Kidney epithelial cell (primary cell): ENCODE measurements around the gene ZFAND2B. TPM values are rescaled to one million over a fixed set of nuclear protein-coding genes. Genes with fewer than 3 reads are reported as not detected.
A peak's percentile ranks its signal among the peaks of the same experiment; 100 is the strongest.
"Not testable (repeated sequence)": the region's sequence is repeated elsewhere in the genome, so short reads cannot be mapped to it uniquely, and the experiment has no call there.

ENCODE experiments used
- DNase-seq: peaks from one replicate; pipeline ENCODE4 v3.0.0-alpha.2; 2010; ENCODE audit warnings: low read depth
- H3K27me3 ChIP-seq: 2 replicates; pipeline ENCODE4 v1.6.0; 2011; ENCODE audit warnings: low read length; ENCODE audit not compliant: control insufficient read depth, insufficient read depth
- H3K36me3 ChIP-seq: 2 replicates; pipeline ENCODE4 v1.5.1; 2011; ENCODE audit warnings: low read length; ENCODE audit not compliant: control insufficient read depth, insufficient read depth
- H3K4me3 ChIP-seq: 2 replicates; pipeline ENCODE4 v1.5.1; 2011; ENCODE audit warnings: low read depth, mild to moderate bottlenecking, control low read depth, low read length
- total RNA-seq: library from RNA; depleted of rRNA; stranded (reverse); fragments of >200 nt; gene quantifications from 2 replicates; pipeline ENCODE4 v1.2.3, GENCODE V29; 2015
- TF ChIP-seq, protein P1 (sequence below): IDR thresholded peaks from 2 replicates; pipeline ENCODE4 v1.5.1; 2011; ENCODE audit warnings: mild to moderate bottlenecking, moderate library complexity, low read length, control low read depth, inconsistent platforms; ENCODE audit not compliant: insufficient read depth, poor library complexity, severe bottlenecking

The ZFAND2B gene
- total RNA-seq, 1 donor from 2014 or later = 44.3 TPM

DNA sequence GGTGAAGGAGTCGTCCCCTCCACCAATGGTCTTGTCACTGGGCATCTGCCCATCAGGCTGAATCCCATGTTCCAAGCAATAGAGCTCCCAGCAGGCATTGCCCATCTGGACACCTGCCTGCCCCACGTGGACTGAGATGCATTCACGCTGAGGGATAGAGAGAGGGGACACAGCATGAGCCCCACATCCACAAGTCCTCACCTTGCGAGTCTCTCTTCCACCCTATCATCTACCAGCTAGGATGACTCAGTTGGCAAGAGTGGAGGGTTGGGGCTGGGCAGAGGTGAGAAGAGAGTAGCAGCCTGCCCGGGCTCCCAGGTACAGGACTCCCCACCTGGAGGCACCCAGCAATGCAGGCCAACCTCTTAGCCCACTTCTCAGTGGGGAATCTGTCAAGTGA, 45.5 kb downstream of the ZFAND2B start:
- Histone ChIP-seq H3K36me3 (no peaks in the 10 kb centered on the region), H3K27me3 (peaks cover 9% of the 10 kb centered on the region), H3K4me3 (peak overlapping the region; percentile 58)
- TF ChIP-seq, protein P1, sequence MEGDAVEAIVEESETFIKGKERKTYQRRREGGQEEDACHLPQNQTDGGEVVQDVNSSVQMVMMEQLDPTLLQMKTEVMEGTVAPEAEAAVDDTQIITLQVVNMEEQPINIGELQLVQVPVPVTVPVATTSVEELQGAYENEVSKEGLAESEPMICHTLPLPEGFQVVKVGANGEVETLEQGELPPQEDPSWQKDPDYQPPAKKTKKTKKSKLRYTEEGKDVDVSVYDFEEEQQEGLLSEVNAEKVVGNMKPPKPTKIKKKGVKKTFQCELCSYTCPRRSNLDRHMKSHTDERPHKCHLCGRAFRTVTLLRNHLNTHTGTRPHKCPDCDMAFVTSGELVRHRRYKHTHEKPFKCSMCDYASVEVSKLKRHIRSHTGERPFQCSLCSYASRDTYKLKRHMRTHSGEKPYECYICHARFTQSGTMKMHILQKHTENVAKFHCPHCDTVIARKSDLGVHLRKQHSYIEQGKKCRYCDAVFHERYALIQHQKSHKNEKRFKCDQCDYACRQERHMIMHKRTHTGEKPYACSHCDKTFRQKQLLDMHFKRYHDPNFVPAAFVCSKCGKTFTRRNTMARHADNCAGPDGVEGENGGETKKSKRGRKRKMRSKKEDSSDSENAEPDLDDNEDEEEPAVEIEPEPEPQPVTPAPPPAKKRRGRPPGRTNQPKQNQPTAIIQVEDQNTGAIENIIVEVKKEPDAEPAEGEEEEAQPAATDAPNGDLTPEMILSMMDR = no peak
- DNase-seq = no peak

DNA sequence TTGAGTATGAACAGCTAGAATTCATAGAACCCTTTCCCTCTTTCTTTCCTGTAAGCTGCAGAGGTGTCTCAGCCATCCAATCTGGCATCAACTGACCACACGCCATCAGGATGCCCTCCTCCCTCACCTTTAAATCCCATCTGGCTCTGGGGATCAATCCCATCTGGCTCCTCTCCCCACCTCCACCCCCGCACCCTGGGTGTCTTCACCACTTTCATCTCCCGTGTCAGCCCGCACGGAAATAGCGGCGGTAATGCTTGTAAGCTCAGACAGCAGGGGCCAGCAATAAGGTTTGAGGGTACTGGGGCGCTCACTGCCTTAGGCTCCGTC, 46.0 kb downstream of the ZFAND2B start:
- peak overlapping the region; percentile 58 for H3K4me3 ChIP-seq
- peaks cover 9% of the 10 kb centered on the region for H3K27me3 ChIP-seq
- no peak for DNase-seq
- TF ChIP-seq, protein P1 = no peak
- no peaks in the 10 kb centered on the region for H3K36me3 ChIP-seq

DNA sequence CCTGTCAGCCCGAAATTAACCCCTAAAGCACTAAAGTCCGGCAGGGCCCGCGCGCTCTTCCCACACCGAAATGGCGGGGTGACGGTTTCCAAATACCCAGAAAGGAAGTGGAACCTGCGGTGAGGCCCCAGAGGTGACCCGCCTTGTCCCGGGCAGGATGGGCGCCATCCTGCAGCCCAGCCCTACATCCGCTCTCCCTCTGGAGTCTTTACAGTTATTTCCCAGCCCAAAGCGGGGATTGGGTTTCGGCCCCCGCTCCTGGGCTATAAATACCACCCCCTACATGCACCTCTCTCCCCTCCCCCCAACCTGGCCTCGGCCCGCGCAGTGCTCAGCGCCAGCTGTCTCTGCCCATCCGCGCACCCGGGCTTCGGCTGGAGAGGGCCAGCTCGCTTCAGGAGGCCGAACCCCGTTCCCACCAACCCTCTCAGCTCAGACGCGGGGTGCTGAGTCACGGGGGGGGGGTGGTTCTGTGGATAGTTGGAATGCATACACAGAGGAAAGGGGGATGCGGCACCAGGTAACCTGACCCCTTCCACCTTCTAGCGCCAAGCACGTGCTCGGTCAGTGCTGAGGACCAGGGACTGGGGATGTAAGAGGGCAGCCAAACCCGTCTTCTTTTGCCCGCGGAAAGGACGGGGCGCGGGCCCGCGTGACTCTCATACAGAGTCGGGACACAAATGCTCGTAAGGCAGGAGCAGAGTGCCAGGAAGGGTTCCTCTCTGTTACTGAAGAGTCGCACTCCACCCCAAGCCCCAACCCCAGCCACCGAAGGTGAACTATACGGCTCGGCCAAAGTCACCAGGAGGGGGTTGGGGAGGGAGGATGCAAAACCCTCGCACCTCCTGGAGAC, 46.5 kb downstream of the ZFAND2B start, which contains the start of gene TUBA4B:
Gene TUBA4B (plus strand): TSS at position 344 of the 853 bp plus-strand sequence. CDS start 165 bp downstream, at position 509.
- Histone ChIP-seq H3K36me3 (no peaks in the 10 kb centered on the region), H3K4me3 (peak within 1 kb of the TSS; percentile 58), H3K27me3 (peaks cover 9% of the 10 kb centered on the region)
- TF ChIP-seq, protein P1 = no peak
- DNase-seq = no peak

DNA sequence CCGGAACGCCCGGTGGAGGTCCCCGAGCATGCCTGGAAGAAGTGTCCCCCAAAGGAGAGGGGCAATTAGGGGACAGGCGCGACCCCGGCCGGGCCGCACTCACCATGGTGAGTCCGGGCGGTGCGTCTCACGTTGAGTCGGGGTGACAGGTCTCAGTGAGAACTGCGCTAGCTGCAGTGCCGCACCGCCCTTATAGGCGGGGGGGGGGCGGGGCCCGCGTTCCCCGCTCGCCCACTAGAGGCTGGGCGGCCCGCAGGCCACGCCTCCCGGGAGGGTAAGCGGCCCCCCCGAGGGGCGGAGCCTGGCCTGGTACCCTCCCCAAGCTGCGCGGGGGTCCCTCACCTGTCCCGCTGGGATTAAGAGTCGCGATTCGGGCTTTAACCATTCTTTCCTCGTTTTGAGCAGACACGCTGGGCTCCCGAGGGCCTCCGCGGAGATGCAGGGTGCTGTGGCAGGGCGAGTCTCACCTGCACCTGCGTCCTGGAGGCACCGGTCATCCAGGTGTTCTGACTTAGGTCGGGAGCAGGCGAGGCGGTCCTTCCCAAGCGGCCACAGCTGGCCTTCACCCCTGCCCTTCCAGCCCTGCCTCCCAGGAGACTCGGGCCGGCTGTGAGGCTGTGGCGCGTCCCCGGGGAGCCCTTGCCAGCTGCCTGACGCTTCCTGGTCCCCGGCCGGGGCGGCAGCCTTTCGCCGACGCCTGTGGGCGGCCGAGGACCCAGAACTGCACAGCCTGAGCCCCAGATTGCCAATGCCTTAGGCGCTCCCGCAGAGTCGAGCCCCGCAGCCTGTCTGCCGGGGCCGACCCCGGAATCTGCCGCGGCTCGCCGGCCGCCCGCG, 47.4 kb downstream of the ZFAND2B start, which contains the start of gene TUBA4A:
Gene TUBA4A (minus strand): TSS at position 166 of the 837 bp plus-strand sequence. CDS start 60 bp downstream, at position 106.
- Histone ChIP-seq H3K4me3 (peak within 1 kb of the TSS; percentile 58), H3K36me3 (no peaks in the 10 kb centered on the region), H3K27me3 (peaks cover 9% of the 10 kb centered on the region)
- TF ChIP-seq, protein P1 = no peak
- no peak for DNase-seq

DNA sequence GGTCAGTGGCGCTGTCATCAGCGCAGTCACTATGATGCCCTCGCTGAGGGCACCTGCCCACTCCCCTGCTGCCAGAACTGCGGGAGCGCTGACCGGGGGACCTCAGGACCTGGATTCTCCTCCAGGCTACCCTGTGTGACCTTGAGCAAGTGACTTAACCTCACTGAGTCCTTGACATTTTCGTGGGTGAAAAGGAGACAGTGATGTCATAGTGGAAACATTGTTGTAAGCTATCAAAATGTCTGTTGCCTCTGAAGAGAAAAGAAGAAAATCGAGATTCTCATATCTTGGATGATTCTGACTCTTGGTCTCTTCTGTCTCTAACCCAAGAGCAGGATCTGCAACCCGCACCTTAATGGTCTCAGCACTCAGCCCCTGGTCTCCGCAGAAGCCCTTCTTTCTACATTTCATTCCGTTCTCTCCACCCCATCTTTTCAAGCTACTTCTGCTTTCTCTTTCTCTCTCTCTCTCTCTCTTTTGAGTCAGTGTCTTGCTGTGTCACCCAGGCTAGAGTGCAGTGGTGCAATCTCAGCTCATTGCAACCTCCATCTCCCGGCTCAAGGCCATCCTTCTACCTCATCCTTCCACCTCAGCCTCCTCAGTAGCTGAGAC, 48.1 kb downstream of the ZFAND2B start:
- TF ChIP-seq, protein P1 = no peak
- no peak for DNase-seq
- Histone ChIP-seq H3K27me3 (peaks cover 9% of the 10 kb centered on the region), H3K4me3 (peak overlapping the region; percentile 58), H3K36me3 (no peaks in the 10 kb centered on the region)

DNA sequence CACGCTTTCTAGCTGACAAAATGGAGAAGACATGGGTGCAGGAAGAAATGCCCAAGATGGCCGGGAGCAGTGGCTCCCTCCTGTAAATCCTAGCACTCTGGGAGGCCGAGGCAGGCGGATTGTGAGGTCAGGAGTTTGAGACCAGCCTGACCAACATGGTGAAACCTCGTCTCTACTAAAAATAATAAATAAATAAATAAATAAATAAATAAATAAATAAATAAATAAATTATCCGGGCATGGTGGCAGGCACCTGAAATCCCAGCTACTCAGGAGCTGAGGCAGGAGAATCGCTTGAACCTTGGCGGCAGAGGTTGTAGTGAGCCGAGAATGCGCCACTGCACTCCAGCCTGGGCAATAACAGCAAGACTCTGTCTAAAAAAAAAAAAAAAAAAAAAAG, 52.4 kb downstream of the ZFAND2B start:
- not testable (repeated sequence) for H3K27me3 ChIP-seq, DNase-seq, H3K36me3 ChIP-seq, H3K4me3 ChIP-seq
